HG02840 (cell line): ENCODE measurements around the gene DOCK2.
"Not testable (repeated sequence)": the region's sequence is repeated elsewhere in the genome, so short reads cannot be mapped to it uniquely, and the experiment has no call there.

Source experiments
- ATAC-seq: cut with Tn5 transposase; IDR thresholded peaks from one replicate; pipeline ENCODE4 v1.9.1; 2021; ENCODE audit warnings: mild to moderate bottlenecking, moderate library complexity, moderate number of reproducible peaks; ENCODE audit not compliant: unreplicated experiment, low FRiP score

The DOCK2 gene

DNA sequence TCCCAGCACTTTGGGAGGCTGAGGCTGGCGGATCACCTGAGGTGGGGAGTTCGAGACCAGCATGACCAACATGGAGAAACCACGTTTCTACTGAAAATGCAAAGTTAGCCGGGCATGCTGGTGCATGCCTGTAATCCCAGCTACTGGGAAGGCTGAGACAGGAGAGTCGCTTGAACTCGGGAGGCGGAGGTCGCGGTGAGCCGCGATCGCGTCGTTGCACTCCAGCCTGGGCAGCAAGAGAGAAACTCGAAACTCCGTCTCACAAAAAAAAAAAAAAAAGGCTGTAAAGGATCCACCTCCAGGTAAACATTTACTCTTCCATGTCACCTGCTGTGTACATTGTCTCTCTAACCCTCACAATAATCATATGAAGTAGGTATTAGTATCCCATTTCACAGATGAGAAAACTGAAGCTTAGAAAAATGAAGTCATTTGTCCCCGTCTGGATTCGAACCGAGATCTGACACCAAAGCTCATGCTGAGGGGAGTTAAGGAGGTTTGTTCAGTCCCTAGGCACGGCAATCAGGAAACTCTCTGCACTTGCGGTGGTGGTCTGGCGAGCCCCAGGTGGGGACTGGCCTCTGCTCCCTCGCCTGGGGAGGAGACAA, 494 bp upstream of the DOCK2 start:
- ATAC-seq, result no peak

DNA sequence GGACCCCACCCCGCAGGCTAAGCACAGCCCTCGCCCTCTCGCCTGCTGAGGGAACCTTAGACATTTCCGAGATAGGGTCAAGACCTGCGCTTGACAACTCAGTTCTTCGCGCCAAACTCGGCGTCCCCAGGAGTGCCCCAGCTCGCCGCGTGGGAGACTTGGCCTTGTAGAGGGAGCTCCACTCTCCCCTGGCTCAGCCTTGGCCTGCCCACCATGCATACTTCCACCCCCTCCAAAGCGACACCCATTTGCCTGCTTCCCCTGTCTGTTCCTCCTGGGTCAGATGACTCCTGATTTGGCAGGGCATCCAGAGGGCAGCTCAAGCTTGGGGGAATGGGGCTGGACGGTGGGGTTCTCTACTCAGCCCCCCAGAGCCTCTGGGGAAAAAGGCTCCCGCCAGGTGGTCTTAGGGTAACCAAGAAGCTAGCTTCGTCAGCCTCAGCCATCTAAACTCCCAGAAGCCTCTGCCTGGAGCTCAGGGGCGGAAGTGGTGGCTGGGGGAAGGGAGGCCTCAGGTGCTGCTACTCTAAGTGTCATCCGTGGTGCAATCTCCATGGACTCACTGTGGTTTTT, 560 bp downstream of the DOCK2 start:
- ATAC-seq, result peak; percentile 50

DNA sequence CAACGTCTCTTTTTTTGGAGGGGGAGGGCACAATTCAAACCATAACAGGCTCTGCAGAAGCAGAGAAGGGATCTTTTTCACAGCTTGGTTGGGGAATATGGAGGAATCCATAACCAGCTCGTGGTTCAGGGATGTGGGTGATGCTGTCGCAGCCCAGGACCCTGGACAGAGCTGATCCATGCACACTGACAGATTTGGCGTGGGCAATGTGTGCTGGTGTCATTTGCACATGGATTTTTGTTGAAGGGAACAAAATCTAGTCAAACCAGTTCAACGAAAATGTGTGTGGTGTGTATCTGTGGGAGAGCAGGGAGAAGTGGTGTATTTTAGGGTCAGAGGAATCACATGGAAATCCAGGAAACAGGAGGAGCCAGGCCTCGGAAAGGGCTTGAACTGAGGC, 4.2 kb downstream of the DOCK2 start:
- ATAC-seq, result no peak

DNA sequence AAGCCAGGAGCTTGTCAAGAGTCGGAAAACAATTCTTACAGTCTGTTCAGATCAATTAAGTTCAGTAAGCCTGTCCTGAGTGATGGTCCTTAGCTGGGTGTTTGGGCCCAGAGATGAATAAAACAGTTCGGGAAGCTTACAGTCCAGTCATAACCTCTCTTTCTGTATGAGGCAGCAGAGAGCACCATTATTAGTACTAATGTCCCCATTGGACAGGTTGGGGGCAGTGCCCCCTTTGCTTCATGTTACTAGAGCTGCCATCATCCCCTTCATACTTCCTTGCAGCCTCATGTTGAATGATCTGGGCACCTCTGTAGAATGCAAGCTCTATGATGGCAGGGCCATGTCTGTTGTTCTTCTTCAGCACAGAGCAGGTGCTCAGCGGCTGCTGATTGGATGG, 9.8 kb downstream of the DOCK2 start:
- peak; percentile 35 for ATAC-seq

DNA sequence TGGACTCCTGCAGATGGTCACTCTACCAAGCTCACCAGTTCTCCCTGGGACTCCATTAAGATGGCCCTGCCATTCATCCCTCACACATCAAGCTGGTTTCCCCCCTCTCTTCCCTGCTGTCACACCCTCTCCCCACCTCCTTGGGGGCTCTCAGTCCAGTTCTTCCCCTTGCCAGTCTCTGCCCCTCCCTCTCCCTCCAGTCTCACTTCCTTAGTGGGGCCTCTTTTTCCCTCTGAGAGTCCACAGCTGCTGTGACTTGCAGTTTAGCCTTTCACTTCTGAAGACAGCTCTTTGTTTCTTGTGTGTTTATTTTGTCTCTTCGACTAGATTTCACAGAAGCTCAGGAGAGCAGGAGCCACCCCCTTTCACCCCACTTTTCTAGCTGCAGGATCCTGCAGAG, 10.5 kb downstream of the DOCK2 start:
- peak; percentile 31 for ATAC-seq

DNA sequence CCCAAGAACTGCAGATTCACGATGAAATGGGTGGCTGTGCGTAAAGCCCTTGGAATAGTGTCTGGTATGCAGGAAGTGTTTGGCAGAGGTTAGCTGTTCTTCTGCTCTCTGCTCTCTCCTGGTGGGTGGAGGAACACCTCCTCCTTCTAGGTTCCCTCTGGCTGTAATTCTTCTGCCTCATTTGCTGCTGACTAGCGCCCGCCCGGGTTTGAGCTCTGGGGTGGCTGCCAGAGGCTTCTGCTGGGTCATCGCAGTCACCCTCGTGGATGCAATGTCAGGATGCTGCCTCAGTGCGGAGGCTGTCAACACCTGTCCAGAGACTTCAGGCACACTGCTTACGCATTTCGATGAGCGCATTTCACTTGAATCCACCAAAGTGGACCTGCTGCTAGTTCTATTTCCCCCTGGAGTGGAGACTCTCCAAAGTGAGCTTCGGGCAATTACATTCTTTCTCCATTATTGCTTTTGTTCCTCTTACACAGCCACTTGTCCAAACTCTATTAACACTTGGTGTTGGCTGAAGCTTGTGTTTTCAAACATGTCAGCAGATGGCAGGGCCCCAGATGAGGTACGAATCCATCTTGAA, 11.7 kb downstream of the DOCK2 start:
- ATAC-seq, result no peak

DNA sequence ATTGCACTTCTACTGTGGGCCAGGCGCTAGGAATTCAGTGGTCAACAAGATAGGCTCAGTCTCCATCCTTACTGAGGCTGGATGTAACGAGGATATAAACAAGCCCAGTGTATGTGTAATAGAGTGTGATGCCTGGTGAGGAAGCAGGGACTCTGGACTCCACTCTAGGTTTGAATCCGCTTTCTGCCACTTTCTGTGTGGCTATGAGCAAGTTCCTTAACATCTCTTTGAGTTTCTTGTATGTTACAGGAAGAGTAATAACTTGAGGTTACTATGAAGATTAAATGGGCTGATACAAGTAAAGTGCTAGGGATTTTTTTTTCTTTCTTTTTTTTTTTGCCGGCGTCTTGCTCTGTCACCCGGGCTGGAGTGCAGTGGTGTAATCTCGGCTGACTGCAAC, 12.4 kb downstream of the DOCK2 start:
- ATAC-seq, result no peak

DNA sequence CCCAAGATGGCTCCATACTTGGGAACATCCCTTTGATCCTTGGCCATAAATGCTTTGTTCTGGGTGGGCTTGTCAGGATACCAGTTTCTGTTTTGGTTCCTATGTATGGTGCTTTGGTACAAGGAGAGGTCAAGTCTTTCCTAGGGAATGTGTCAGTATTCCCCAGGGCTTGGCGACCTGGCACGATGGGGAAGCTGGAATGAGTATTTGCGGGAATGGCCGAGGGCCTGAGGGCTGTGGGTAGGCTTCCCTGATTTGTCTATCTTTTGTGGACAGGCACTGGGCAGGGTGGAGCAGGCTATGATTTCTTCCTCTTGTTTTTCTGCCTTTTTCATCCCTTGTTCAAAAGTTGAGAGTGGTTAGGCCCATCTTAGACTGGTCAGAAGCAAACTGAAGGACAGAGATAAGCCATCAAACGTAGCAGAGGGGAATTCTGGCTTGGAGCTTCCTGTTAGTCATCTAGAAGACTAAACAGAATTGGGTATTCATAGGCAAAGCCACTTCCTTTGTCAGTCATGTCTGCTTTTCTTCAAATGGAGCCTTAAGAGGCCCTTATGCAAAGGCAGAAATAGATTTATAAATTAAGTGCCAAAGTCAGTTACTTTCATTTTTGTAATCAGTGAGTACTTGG, 13.7 kb downstream of the DOCK2 start:
- ATAC-seq, result peak; percentile 53

DNA sequence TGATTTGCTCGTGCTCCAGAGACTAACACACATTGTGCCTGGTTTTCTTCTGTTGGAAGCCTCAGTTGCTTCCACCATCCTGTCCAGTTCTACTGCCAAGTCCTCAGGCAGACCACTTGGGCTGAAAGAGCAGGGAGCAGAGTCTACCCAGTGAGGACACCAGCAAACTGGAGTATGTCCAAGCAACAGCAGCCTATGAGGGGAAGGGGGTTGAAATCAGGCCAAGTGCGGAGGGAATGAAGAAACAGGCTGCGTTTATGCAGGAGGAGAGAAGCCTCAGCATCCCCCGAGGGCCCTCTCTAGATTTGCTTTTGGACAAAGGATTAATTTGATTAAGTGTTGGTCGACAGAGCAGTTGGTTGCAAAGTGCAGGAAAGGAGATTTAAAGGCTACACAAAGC, 14.5 kb downstream of the DOCK2 start:
- no peak for ATAC-seq

DNA sequence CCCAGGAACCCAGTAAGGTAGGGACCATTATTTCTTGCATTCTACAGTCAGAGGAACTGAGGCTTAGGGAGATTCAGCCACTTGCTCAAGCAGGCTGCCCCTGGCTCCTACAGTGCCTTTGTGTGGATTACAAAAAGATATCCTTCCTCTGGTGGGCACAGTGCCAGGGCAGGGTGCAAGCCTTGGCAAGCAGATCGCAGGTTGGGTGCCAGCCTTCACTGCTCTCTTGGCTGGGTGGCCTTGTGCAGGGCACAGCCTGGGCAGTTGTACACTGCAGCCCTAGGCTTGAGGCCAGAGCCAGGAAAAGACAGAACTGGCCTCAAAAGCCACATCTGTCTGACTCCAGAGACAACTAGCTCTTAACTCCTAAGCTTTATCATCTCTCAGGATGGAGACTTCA, 15.0 kb downstream of the DOCK2 start:
- ATAC-seq, result no peak

DNA sequence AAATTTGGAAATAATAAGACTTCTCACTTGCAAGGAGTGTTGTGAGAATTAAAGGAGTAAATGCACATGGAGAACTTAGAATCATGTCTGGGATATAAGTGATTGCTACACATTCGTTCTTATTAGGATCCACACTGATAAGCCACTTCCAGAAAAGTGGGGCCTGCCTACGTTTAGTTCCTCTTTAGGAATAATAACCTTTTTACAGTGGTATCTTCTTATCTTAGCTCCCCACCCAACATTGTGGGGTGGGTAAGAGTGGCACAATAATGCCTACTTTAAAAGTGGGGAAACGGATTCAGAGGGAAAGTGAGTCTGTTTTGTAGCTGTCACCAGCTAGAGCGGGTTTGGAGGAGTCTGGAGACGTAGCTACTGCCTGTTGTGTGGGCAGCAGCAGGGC, 16.0 kb downstream of the DOCK2 start:
- ATAC-seq, result no peak

DNA sequence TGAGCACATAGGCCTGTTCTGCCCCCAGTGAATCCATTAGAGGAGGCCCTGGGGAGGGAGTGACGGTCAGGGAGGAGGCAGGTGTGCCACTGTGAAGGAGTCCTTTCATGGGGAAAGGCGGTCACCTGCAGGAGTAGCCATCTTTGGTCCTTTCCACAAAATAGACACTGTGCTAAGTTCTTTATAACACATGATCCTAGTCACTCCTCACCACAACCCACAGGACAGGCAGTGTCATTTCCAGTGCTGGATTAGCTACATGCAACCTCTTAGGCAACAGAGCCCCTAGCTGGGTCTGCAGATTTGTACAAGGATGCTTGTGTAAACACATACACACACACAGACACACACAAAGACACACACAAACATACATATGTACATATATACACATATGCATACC, 18.3 kb downstream of the DOCK2 start:
- no peak for ATAC-seq

DNA sequence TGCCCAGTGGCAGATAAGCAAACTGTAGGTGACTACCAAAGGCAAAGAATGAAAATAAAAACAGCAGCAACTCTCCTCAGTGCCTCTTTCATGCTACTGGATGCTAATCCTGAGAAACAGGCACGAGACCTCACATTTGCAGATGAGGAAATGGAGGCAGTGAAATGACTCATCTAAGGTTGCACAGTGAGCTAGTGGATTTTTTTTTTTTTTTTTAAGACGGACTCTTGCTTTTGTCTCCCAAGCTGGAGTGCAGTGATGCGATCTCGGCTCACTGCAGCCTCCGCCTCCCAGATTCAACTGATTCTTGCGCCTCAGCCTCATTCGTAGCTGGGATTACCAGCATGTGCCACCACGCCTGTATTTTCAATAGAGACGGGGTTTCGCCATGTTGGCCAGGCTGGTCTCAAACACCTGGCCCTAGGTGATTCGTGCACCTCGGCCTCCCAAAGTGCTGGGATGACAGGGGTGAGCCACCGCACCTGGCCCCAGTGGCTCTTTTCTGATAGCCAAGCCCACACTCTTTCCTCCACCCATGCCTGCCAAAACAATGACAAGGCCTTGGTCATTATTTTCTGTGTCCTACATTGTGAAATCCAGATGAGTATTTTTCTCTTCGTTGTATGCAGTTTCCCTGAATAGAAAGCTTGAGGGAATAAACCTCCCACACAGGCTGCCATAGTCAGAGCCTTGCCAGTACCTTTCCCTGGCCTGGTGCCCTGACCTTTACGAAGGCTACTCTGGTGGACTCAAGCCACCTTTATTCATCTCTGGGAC, 19.2 kb downstream of the DOCK2 start:
- ATAC-seq, result peak; percentile 66

DNA sequence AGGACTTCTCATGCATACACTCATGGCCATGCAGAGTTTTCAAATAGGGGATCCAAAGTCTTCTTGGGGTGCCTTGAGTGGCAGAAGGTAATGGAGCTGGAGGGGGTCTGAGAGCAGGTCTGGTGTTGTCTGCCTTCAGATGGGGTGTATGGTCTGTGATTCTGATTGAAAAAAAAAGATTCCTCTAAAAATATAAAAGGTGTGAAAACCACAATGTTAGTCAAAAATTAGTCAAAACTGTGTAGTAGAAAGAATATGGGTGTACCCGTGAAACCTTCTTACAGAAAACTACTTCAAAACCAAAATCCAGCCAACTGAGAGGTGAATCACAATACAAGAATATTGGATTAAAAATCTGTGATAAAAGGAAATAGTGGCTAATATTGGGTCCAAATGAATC, 20.1 kb downstream of the DOCK2 start:
- ATAC-seq, result no peak

DNA sequence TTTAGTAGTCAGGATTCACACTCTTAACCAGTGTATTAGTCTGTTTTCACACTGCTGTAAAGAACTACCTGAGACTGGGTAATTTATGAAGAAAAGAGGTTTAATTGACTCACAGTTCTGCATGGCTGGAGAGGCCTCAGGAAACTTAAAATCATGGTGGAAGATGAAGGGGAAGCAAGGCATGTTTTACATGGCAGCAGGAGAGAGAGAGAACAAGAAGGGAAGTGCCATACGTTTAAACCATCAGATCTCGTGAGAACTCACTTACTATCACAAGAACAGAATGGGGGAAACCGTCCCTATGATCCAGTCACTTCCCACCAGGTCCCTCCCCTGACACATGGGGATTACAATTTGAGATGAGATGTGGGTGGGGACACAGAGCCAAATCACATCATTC, 25.4 kb downstream of the DOCK2 start:
- not testable (repeated sequence) for ATAC-seq

DNA sequence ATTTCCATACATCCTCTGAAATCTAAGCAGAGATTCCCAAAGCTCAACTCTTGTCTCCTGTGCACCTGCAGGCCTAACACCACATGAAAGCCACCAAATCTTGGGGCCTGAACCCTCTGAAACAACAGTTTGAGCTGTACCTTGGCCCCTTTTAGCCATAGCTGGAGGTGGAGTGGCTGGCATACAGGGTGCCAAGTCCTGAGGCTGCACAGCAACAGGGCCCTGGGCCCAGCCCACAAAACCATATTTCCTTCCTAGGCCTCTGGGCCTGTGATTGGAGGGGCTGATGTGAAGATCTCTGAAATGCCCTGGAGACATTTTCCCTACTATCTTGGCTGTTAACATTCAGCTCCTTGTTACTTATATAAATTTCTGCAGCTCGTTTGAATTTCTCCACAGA, 26.5 kb downstream of the DOCK2 start:
- ATAC-seq, result no peak

DNA sequence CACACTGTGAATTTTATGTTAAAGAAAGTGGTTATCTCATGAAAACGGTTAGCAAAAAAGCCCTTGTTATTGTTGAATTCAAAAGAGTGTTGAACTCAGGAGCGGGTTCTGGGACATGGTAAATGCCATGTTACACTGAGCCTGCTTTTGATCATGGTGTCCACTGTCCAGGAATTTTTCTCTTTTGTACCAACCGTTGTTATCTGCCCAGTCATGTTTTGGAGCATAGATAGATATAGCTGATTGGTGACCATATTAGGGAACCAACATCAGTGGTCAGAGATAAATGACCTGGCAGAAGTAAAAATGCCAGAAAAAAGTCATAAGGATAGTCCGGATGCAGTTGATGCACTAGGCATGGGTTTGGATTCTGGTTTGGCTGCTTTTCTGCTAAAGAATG, 29.3 kb downstream of the DOCK2 start:
- ATAC-seq, result no peak

DNA sequence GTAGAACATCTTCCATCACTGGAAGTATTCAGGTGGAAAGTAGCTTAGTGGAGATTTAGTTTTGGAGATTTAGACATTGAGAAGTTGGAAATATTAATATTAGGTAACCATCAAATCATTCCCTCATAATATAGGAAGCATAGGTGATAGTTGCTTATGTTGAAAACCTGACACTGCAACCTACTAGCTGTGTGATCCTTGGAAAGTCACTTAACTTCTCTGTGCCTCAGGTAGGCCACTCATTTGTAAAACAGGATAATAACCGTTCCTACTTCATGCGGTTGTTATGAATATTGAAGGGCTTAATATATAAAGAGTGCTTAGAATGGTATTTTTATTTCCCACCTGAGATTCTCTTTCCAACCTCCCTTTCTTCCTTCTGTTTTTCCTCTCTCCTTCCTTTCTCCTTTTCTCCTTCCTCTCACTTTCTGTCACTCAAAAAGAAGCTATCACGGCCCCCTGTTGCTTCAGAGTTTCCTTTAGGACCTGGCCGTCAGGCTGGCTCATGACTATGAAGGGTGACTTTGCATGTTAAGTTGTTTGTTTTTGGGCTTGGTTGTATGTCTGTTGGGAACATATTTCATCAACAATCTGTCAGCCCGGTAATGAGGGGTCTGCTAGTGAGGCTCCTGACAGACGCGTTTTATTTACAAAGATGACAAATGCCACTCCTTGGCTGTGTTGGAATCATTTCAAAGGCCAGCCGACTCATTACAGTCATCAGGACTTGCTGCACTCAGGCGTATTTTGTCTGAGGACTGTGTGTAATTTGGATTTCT, 31.0 kb downstream of the DOCK2 start:
- ATAC-seq, result no peak

DNA sequence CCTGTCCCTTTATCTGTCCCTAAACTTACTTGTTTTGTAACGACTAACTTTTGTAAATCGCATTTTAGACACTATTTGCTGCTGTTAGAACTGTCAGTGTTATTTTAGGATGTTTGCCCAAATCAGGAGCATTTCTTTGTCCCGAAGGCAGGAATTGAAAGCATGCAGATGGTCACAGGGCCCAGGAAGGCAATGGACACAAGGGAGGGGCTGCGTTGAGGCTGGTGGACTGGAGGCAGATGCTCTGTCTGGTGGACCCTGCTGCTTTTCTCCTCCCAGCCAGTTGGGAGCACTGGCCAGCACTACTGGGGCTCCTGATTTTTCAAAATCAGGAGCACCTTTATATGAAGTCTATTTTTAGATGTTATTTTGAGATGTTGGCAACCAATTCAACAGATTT, 31.7 kb downstream of the DOCK2 start:
- ATAC-seq, result no peak

DNA sequence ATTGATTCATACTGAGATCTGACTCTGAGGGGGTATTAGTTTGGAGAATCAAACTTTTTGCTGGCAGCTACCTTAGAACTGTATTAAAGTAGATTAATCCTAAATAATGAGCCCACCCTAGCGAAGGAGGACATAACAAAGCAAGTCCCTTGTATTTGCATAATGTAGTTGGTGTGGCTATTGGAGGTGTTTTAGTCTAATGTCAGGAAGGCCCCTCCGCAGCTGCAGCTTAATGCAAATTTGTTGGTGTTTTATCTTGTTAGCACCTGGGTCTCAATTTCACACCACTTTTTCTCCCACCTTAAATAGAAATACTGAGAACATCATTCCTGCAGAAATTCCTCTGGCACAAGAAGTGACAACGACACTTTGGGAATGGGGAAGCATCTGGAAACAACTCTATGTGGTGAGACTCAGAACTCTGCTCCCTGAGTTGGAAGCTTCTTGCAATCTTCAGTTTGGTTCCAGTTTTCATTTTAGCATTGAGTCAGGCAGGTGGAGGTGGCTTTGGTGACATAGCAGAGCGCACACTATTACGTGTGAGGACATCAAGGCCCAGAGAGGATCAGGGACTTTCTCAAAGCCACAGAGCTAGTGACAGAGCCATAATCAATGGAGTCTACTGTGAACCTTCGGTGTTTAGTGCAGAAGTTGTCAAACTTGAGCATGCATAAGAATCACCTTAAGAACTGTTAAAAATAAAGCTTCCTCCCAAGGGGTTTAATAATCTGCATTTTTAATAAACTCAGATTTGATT, 33.9 kb downstream of the DOCK2 start:
- ATAC-seq, result peak; percentile 98
